Right lobe of liver (tissue), 6 donors: ENCODE measurements around the gene FBXO10. TPM values are rescaled to one million over a fixed set of nuclear protein-coding genes. Genes with fewer than 3 reads are reported as not detected.

Source experiments
- ATAC-seq, 4 donors: fragments of 200-7000 bp; cut with Tn5 transposase; one replicate each; pipeline ENCODE4 v1.9.1; 2020; ENCODE audit warnings: mild to moderate bottlenecking in 4 of 4, moderate library complexity in 4 of 4
- DNase-seq, 3 donors: peaks; one replicate each; pipeline ENCODE4 v3.0.0-alpha.2; 2020
- H3K27ac ChIP-seq, 3 donors: fragments of 200-600 bp; one replicate each; pipeline ENCODE4 v1.8.0; 2022
- H3K27me3 ChIP-seq, 2 donors: fragments of 200-600 bp; one replicate each; pipeline ENCODE4 v1.8.0; 2022
- H3K36me3 ChIP-seq, 4 donors: fragments of 200-600 bp; sonication (generic) in 1 of 4; one replicate each; pipeline versions ENCODE4 v1.5.1 to v1.8.0; 2017 to 2022; ENCODE audit warnings: control low read depth in 1 of 4
- H3K4me1 ChIP-seq, 4 donors: fragments of 200-600 bp; sonication (generic) in 1 of 4; one replicate each; pipeline versions ENCODE4 v1.5.1 to v1.8.0; 2017 to 2022; ENCODE audit warnings: control low read depth in 1 of 4
- H3K4me3 ChIP-seq, 3 donors: fragments of 200-600 bp; one replicate each; pipeline ENCODE4 v1.8.0; 2022
- H3K9me3 ChIP-seq, 4 donors: fragments of 200-600 bp; sonication (generic) in 1 of 4; one replicate each; pipeline versions ENCODE4 v1.5.1 to v1.8.0; 2017 to 2022; ENCODE audit warnings: control low read depth in 1 of 4
- POLR2A ChIP-seq: fragments of 450-650 bp; IDR thresholded peaks from one replicate; pipeline ENCODE4 v1.6.1; 2017; ENCODE audit warnings: antibody characterized with exemption, mild to moderate bottlenecking
- WGBS: methylation state at CpG from one replicate; pipeline ENCODE4 v1.1.6; 2018; ENCODE audit warnings: low coverage, low lambda C conversion rate; ENCODE audit not compliant: insufficient coverage; ENCODE audit errors: missing lambda C conversion rate; 5-methylcytosine and 5-hydroxymethylcytosine counted together
- intact Hi-C, 2 donors: fragments of 100-400 bp; cut with DNase I; formaldehyde crosslinking; loops; one replicate each; pipeline versions ENCODE4 v1.11.2 to v1.14.1; 2022
- total RNA-seq, 6 experiments: library from RNA; depleted of rRNA in 2 of 6; stranded (reverse); fragments of >200 nt in 2 of 6; fragmentation: NEBNext Ultra II Directional in 3 of 6; extraction: Animal tissue kit (Norgen Biotek cat#: 25700) in 3 of 6; gene quantifications; one replicate each; pipeline versions ENCODE4 v1.1.0 to v1.2.4, GENCODE V29; 2016 to 2023
- TF ChIP-seq, protein P1 (sequence below), 4 donors: fragments of 200-600 bp in 3 of 4; fragments of 450-650 bp in 1 of 4; IDR thresholded peaks; one replicate each; pipeline versions ENCODE4 v1.5.1 to v1.8.0; 2016 to 2022; ENCODE audit warnings: antibody characterized with exemption in 4 of 4, mild to moderate bottlenecking in 2 of 4
- donor health status: DM: no; HTN: yes; CAD: no.
- donor health status: DM: no; HTN: no; CAD: no.
- donor health status: DM: no; HTN: no; CAD: no.
- donor health status: DM: no; HTN: yes; CAD: no.
- donor health status: DM: no; HTN: yes; CAD: no.

The FBXO10 gene
- total RNA-seq, 6 experiments from 2014 or later, result 2.5 to 5.9 (median 4.0) TPM

GRCh38 chr9:37575001-37575400, 1.2 kb downstream of the FBXO10 start:
- no peaks in the 10 kb centered on the region for H3K4me1 ChIP-seq
- ATAC-seq (no peak), DNase-seq (no peak)
- H3K4me3 ChIP-seq, result no peak overlapping the region
- no peak for TF ChIP-seq POLR2A
- TF ChIP-seq, protein P1, sequence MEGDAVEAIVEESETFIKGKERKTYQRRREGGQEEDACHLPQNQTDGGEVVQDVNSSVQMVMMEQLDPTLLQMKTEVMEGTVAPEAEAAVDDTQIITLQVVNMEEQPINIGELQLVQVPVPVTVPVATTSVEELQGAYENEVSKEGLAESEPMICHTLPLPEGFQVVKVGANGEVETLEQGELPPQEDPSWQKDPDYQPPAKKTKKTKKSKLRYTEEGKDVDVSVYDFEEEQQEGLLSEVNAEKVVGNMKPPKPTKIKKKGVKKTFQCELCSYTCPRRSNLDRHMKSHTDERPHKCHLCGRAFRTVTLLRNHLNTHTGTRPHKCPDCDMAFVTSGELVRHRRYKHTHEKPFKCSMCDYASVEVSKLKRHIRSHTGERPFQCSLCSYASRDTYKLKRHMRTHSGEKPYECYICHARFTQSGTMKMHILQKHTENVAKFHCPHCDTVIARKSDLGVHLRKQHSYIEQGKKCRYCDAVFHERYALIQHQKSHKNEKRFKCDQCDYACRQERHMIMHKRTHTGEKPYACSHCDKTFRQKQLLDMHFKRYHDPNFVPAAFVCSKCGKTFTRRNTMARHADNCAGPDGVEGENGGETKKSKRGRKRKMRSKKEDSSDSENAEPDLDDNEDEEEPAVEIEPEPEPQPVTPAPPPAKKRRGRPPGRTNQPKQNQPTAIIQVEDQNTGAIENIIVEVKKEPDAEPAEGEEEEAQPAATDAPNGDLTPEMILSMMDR (IDR thresholded peaks at IDR 0.05), result no peak
- intact Hi-C loops, result no loop called here
- no peak overlapping the region for H3K27ac ChIP-seq
- no peaks in the 10 kb centered on the region for H3K36me3 ChIP-seq
- WGBS, result 67% methylated on average over 5 of the region's 5 CpGs
- no peaks in the 10 kb centered on the region for H3K9me3 ChIP-seq
- no peaks in the 10 kb centered on the region for H3K27me3 ChIP-seq

- DNase-seq (no peak), ATAC-seq (no peak)
- Histone ChIP-seq H3K27me3 (no peaks in the 10 kb centered on the region), H3K4me3 (no peak overlapping the region), H3K4me1 (no peaks in the 10 kb centered on the region), H3K27ac (no peak overlapping the region), H3K36me3 (no peaks in the 10 kb centered on the region), H3K9me3 (no peaks in the 10 kb centered on the region)
- TF ChIP-seq, protein P1 (IDR thresholded peaks at IDR 0.05), result no peak
- no peak for TF ChIP-seq POLR2A
- intact Hi-C loops, result no loop called here
- 48% methylated on average over 5 of the region's 5 CpGs for WGBS
These were observed 1.9 kb downstream of the FBXO10 start for GRCh38 chr9:37574241-37574721.

DNA sequence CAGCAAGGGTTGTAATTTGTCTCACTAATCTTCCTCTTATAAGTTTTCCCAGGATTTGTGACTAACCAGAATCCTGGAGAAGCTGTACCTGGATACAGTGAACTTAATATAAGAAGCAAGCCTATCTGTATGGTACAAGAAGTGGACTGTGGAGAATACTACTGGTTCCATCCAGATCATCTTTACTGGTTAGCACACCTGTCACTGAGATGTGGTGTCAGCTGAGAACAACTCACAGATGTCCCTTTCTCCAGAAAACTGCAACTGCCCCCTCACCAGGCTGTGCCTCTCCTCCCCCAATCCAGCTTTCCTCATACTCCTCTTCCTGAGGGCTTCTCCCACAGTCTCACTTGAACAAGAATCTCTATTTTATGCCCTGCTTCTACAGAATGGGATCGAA, 4.9 kb downstream of the FBXO10 start:
- 89% methylated on average over 1 of the region's 1 CpG for WGBS
- H3K4me1 ChIP-seq, result no peaks in the 10 kb centered on the region
- no peak for DNase-seq
- H3K27ac ChIP-seq, result no peak overlapping the region
- no peak for ATAC-seq
- H3K36me3 ChIP-seq, result no peaks in the 10 kb centered on the region
- TF ChIP-seq, protein P1 (IDR thresholded peaks at IDR 0.05), result no peak
- TF ChIP-seq POLR2A, result no peak
- intact Hi-C loops, result no loop called here
- H3K27me3 ChIP-seq, result no peaks in the 10 kb centered on the region
- no peak overlapping the region for H3K4me3 ChIP-seq
- H3K9me3 ChIP-seq, result no peaks in the 10 kb centered on the region

DNA sequence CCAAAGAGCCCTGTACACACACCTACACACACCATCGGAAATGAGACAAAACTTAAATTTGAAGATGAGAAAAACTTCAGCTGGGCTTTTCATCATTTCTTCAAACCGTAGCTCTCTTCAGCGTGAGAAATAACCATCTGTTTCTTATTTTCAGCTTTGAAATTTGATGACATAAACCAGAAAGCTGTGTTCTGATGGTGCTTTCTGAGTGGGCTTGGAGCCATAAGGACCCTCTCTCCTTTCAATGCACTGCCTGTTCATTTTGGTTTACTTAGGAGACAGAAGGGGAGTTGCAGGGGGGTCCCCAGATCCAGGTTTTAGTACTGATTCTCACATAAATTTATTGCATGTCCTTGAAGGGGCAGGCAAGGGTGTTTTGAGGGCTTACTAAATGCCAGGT, 9.5 kb downstream of the FBXO10 start:
- WGBS, result 90% methylated on average over 3 of the region's 3 CpGs
- H3K27ac ChIP-seq, result no peak overlapping the region
- intact Hi-C loops, result no loop called here
- no peaks in the 10 kb centered on the region for H3K27me3 ChIP-seq
- ATAC-seq (no peak), DNase-seq (no peak)
- H3K4me3 ChIP-seq, result no peak overlapping the region
- no peaks in the 10 kb centered on the region for H3K9me3 ChIP-seq
- H3K4me1 ChIP-seq, result no peaks in the 10 kb centered on the region
- no peak for TF ChIP-seq POLR2A
- no peaks in the 10 kb centered on the region for H3K36me3 ChIP-seq

DNA sequence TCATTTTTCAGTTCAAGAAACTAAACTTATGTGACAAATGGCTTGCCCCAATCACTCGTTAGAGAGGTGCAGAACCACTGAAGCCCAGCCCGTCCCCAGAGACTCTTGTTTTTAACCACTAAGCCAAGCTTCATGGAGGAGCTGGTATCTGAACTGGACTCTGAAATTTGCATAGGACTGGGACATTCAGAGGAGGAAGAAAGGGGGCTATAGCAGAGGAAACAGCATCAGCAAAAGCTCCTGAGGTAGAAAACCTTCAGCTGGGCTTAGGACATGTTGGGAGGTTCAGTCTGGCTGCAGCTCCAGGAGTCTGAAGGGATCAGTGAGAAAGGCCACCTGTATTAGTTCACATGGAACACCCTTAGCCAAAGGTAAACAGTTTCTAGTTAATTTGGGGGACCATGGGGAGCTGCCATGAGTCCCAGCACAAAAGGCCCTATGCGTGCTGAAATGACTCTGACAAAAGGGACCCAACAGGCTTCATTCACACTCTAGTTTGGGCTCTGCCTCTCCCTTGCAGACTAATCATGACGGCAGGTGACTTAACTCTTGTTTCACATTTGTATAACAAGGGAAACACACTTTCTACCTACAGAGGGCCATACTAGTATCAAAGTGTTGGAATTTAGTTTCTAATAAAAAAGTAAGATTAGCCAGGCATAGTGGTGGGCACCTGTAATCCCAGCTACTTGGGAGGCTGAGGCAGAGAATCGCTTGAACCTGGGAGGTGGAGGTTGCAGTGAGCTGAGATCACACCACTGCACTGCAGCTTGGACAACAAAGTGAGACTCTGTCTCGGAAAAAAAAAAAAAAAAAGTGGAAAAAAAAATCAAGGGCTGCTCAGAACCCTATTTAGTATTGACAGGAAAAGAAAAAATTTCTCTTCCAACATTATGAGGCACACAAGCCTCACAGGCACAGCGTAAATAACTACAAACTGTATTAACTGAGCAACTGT, 10.2 kb downstream of the FBXO10 start:
- 92% methylated on average over 6 of the region's 7 CpGs for WGBS
- TF ChIP-seq POLR2A, result no peak
- TF ChIP-seq, protein P1 (IDR thresholded peaks at IDR 0.05), result no peak
- Histone ChIP-seq H3K4me3 (no peak overlapping the region), H3K27ac (no peak overlapping the region), H3K27me3 (no peaks in the 10 kb centered on the region), H3K4me1 (no peaks in the 10 kb centered on the region), H3K36me3 (no peaks in the 10 kb centered on the region), H3K9me3 (no peaks in the 10 kb centered on the region)
- no peak for ATAC-seq
- no peak for DNase-seq
- intact Hi-C loops, result no loop called here
